HEK293 (cell line): ENCODE results near the gene CCL19.

ENCODE experiments used
- CTCF ChIA-PET: fragments of 350-600 bp; formaldehyde crosslinking; extraction: SDS; loops from one replicate; lab custom pipeline; 2021; ENCODE audit warnings: antibody characterized with exemption; lab: Yijun Ruan, JAX
- POLR2A ChIA-PET: fragments of 300-600 bp; formaldehyde crosslinking; extraction: SDS; loops from one replicate; lab custom pipeline; 2020; ENCODE audit warnings: antibody characterized with exemption, inconsistent platforms; lab: Yijun Ruan, JAX
- H3K27ac ChIP-seq: fragments of 200-500 bp; sonication (Bioruptor generic); 2 replicates; pipeline ENCODE4 v1.5.1; 2014; ENCODE audit warnings: low read depth, low read length, control low read depth, inconsistent platforms; ENCODE audit errors: extremely low read depth
- H3K36me3 ChIP-seq, 2 experiments: fragments of 200-500 bp in 1 of 2; sonication (Bioruptor generic) in 1 of 2; 1 replicate in 1 of 2; 2 replicates in 1 of 2; pipeline ENCODE4 v1.5.1; 2014 to 2017; ENCODE audit warnings: inconsistent platforms in 2 of 2, low read length in 2 of 2; ENCODE audit not compliant: control insufficient read depth in 2 of 2, insufficient read depth in 1 of 2
- H3K4me1 ChIP-seq: fragments of 200-500 bp; sonication (Bioruptor generic); 2 replicates; pipeline ENCODE4 v1.5.1; 2014; ENCODE audit warnings: mild to moderate bottlenecking, low read length, inconsistent platforms; ENCODE audit not compliant: control insufficient read depth, insufficient read depth
- H3K4me3 ChIP-seq: 2 replicates; pipeline ENCODE4 v1.5.1; 2011; ENCODE audit warnings: low read depth, mild to moderate bottlenecking, control low read depth, low read length, moderate library complexity
- H3K9me3 ChIP-seq: fragments of 200-500 bp; sonication (Bioruptor generic); 2 replicates; pipeline ENCODE4 v1.5.1; 2014; ENCODE audit warnings: low read depth, low read length, inconsistent platforms; ENCODE audit not compliant: control insufficient read depth, insufficient read depth
- FEZF1 ChIP-seq: fragments of 450-650 bp; formaldehyde crosslinking; IDR thresholded peaks from 2 replicates; pipeline ENCODE4 v1.5.1; 2016; ENCODE audit warnings: missing biosample characterization, missing genetic modification characterization
- KLF10 ChIP-seq: fragments of 450-650 bp; IDR thresholded peaks from 2 replicates; pipeline ENCODE4 v1.5.1; 2018; ENCODE audit warnings: missing biosample characterization, mild to moderate bottlenecking, missing genetic modification characterization
- MZF1 ChIP-seq: fragments of 450-650 bp; formaldehyde crosslinking; IDR thresholded peaks from 2 replicates; pipeline ENCODE4 v1.5.1; 2017; ENCODE audit warnings: missing biosample characterization, missing genetic modification characterization, borderline replicate concordance
- TRIM28 ChIP-seq: IDR thresholded peaks from 2 replicates; pipeline ENCODE4 v1.6.1; 2011; ENCODE audit warnings: low read length, control low read depth, borderline replicate concordance
- WT1 ChIP-seq: fragments of 450-650 bp; formaldehyde crosslinking; IDR thresholded peaks from 2 replicates; pipeline ENCODE4 v1.5.1; 2016; ENCODE audit warnings: missing biosample characterization, missing genetic modification characterization
- ZBTB48 ChIP-seq: fragments of 450-650 bp; formaldehyde crosslinking; IDR thresholded peaks from 2 replicates; pipeline ENCODE4 v1.5.1; 2016; ENCODE audit warnings: missing biosample characterization, missing genetic modification characterization
- ZFP37 ChIP-seq: fragments of 450-650 bp; formaldehyde crosslinking; IDR thresholded peaks from 2 replicates; pipeline ENCODE4 v1.5.1; 2016; ENCODE audit warnings: missing biosample characterization, missing genetic modification characterization
- ZFP69B ChIP-seq: fragments of 450-650 bp; formaldehyde crosslinking; IDR thresholded peaks from 2 replicates; pipeline ENCODE4 v1.5.1; 2016; ENCODE audit warnings: missing biosample characterization, missing genetic modification characterization
- ZIC2 ChIP-seq: fragments of 450-650 bp; formaldehyde crosslinking; IDR thresholded peaks from 2 replicates; pipeline ENCODE4 v1.5.1; 2016; ENCODE audit warnings: missing biosample characterization, missing genetic modification characterization
- ZNF121 ChIP-seq: fragments of 450-650 bp; formaldehyde crosslinking; IDR thresholded peaks from 2 replicates; pipeline ENCODE4 v1.5.1; 2016; ENCODE audit warnings: missing biosample characterization, missing genetic modification characterization
- ZNF2 ChIP-seq: fragments of 450-650 bp; formaldehyde crosslinking; IDR thresholded peaks from 2 replicates; pipeline ENCODE4 v1.5.1; 2016; ENCODE audit warnings: missing biosample characterization, missing genetic modification characterization
- ZNF23 ChIP-seq: fragments of 450-650 bp; formaldehyde crosslinking; IDR thresholded peaks from 2 replicates; pipeline ENCODE4 v1.5.1; 2016; ENCODE audit warnings: missing biosample characterization, missing genetic modification characterization, borderline replicate concordance
- ZNF266 ChIP-seq: fragments of 450-650 bp; formaldehyde crosslinking; IDR thresholded peaks from 2 replicates; pipeline ENCODE4 v1.5.1; 2016; ENCODE audit warnings: missing biosample characterization, missing genetic modification characterization, low read depth
- ZNF311 ChIP-seq: fragments of 450-650 bp; formaldehyde crosslinking; IDR thresholded peaks from 2 replicates; pipeline ENCODE4 v1.5.1; 2017; ENCODE audit warnings: missing biosample characterization, missing genetic modification characterization, borderline replicate concordance
- ZNF335 ChIP-seq: fragments of 450-650 bp; formaldehyde crosslinking; conservative IDR thresholded peaks from 2 replicates; pipeline ENCODE4 v1.5.1; 2016; ENCODE audit warnings: missing biosample characterization, missing genetic modification characterization
- ZNF37A ChIP-seq: fragments of 450-650 bp; IDR thresholded peaks from 2 replicates; pipeline ENCODE4 v1.5.1; 2018; ENCODE audit warnings: missing biosample characterization, missing genetic modification characterization
- ZNF391 ChIP-seq: fragments of 450-650 bp; formaldehyde crosslinking; IDR thresholded peaks from 2 replicates; pipeline ENCODE4 v1.5.1; 2016; ENCODE audit warnings: low read depth, missing biosample characterization, missing genetic modification characterization, borderline replicate concordance
- ZNF433 ChIP-seq: fragments of 450-650 bp; formaldehyde crosslinking; IDR thresholded peaks from 2 replicates; pipeline ENCODE4 v1.5.1; 2016; ENCODE audit warnings: missing biosample characterization, missing genetic modification characterization, low read depth
- ZNF501 ChIP-seq: fragments of 450-650 bp; formaldehyde crosslinking; IDR thresholded peaks from 2 replicates; pipeline ENCODE4 v1.5.1; 2016; ENCODE audit warnings: missing biosample characterization, missing genetic modification characterization
- ZNF600 ChIP-seq: fragments of 450-650 bp; formaldehyde crosslinking; IDR thresholded peaks from 2 replicates; pipeline ENCODE4 v1.5.1; 2016; ENCODE audit warnings: missing biosample characterization, missing genetic modification characterization
- ZNF677 ChIP-seq: fragments of 450-650 bp; IDR thresholded peaks from 2 replicates; pipeline ENCODE4 v1.5.0; 2018; ENCODE audit warnings: missing biosample characterization, mild to moderate bottlenecking, missing genetic modification characterization, moderate library complexity
- TF ChIP-seq, protein P1 (sequence below): fragments of 450-650 bp; formaldehyde crosslinking; IDR thresholded peaks from 2 replicates; pipeline ENCODE4 v1.5.1; 2016; ENCODE audit warnings: missing biosample characterization, missing genetic modification characterization
- TF ChIP-seq, protein P2 (sequence below): fragments of 450-650 bp; formaldehyde crosslinking; IDR thresholded peaks from 2 replicates; pipeline ENCODE4 v1.5.1; 2016; ENCODE audit warnings: missing biosample characterization, missing genetic modification characterization
- TF ChIP-seq, protein P3 (sequence below): fragments of 450-650 bp; formaldehyde crosslinking; conservative IDR thresholded peaks from 2 replicates; pipeline ENCODE4 v1.5.1; 2016; ENCODE audit warnings: low read depth, missing biosample characterization, missing genetic modification characterization

The CCL19 gene

DNA sequence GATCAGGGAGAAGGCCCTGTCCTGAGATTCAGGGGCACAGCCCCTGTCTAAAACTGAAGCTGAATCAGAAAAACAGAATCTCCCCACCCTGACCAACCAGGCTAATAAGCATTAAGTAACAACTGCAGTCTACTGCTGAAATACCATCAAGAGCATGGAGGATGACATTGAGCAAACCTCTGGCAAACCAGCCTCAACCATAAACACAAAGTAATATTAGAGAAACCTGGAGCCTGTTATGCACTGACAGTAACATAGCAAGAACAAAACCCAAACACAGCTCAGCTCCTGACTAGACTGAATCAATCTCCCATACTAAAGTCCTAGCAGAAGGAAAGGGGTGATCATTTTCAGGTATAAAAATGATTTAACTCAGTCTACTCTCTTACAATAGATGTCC is 43.6 kb upstream of the CCL19 start:
- Histone ChIP-seq H3K9me3 (no peaks in the 10 kb centered on the region), H3K4me1 (no peaks in the 10 kb centered on the region), H3K27ac (no peak overlapping the region), H3K36me3 (no peaks in the 10 kb centered on the region), H3K4me3 (no peak overlapping the region)
- TF ChIP-seq ZNF600 (tag by site-specific recombination), result no peak
- no peak for TF ChIP-seq KLF10 (tag by site-specific recombination)
- TF ChIP-seq ZNF121 (tag by site-specific recombination), result no peak
- no peak for TF ChIP-seq ZNF23 (tag by site-specific recombination)
- no peak for TF ChIP-seq ZNF2 (tag by site-specific recombination)
- ChIA-PET POLR2A (no interaction called here), CTCF (interaction anchor here (0.8 to 1.0 kb wide), 4 partner anchors 19 to 247 kb away, joined by 3 to 7 read pairs (median 4); no protein-coding TSS in a partner anchor)

DNA sequence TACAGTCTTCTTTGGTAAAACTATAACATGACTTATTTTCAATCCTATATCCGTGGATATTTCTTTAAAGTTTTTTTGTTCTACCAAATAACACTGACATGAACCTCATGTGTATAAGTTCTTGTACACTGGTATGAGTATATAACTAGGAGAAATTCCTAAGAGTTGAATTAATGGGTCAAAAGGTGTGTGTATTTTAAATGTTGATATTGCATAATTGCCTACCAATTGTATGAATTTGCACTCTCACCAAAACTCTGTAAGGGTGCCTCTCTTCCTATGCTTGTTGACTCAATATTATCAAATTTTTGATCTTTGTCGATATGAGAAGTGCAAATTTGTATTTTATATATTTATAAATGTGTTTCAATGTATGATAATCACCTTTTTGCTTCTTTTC is 41.8 kb upstream of the CCL19 start:
- TF ChIP-seq, protein P1, sequence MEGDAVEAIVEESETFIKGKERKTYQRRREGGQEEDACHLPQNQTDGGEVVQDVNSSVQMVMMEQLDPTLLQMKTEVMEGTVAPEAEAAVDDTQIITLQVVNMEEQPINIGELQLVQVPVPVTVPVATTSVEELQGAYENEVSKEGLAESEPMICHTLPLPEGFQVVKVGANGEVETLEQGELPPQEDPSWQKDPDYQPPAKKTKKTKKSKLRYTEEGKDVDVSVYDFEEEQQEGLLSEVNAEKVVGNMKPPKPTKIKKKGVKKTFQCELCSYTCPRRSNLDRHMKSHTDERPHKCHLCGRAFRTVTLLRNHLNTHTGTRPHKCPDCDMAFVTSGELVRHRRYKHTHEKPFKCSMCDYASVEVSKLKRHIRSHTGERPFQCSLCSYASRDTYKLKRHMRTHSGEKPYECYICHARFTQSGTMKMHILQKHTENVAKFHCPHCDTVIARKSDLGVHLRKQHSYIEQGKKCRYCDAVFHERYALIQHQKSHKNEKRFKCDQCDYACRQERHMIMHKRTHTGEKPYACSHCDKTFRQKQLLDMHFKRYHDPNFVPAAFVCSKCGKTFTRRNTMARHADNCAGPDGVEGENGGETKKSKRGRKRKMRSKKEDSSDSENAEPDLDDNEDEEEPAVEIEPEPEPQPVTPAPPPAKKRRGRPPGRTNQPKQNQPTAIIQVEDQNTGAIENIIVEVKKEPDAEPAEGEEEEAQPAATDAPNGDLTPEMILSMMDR (tag by site-specific recombination), result no peak
- no peak for TF ChIP-seq ZFP69B (tag by site-specific recombination)
- no peak for TF ChIP-seq ZNF391 (tag by site-specific recombination)
- no peak for TF ChIP-seq ZNF433 (tag by site-specific recombination)
- no peak for TF ChIP-seq MZF1 (tag by site-specific recombination)
- TF ChIP-seq ZNF37A (tag by site-specific recombination), result no peak
- no peak for TF ChIP-seq ZFP37 (tag by site-specific recombination)
- no peak for TF ChIP-seq ZNF266 (tag by site-specific recombination)
- TF ChIP-seq ZBTB48 (tag by site-specific recombination), result no peak
- no peak for TF ChIP-seq FEZF1
- no peak for TF ChIP-seq ZNF677
- TF ChIP-seq, protein P2, sequence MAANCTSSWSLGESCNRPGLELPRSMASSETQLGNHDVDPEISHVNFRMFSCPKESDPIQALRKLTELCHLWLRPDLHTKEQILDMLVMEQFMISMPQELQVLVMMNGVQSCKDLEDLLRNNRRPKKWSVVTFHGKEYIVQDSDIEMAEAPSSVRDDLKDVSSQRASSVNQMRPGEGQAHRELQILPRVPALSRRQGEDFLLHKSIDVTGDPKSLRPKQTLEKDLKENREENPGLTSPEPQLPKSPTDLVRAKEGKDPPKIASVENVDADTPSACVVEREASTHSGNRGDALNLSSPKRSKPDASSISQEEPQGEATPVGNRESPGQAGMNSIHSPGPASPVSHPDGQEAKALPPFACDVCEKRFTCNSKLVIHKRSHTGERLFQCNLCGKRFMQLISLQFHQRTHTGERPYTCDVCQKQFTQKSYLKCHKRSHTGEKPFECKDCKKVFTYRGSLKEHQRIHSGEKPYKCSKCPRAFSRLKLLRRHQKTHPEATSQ (tag by site-specific recombination), result no peak
- no peak for TF ChIP-seq ZIC2 (tag by site-specific recombination)
- no peak for TF ChIP-seq ZNF335 (tag by site-specific recombination)
- no peak for TF ChIP-seq TRIM28
- no peak for TF ChIP-seq ZNF311 (tag by site-specific recombination)
- TF ChIP-seq, all 188 proteins: peak for 0
- H3K4me1 ChIP-seq, result no peaks in the 10 kb centered on the region
- H3K36me3 ChIP-seq, result no peaks in the 10 kb centered on the region
- ChIA-PET CTCF (interaction anchor here (0.7 to 1.9 kb wide), 2 partner anchors 32 to 126 kb away, joined by 3 to 6 read pairs; no protein-coding TSS in a partner anchor), POLR2A (no interaction called here)
- H3K4me3 ChIP-seq, result no peak overlapping the region
- no peaks in the 10 kb centered on the region for H3K9me3 ChIP-seq
- no peak overlapping the region for H3K27ac ChIP-seq

GRCh38 chr9:34732478-34732877 is 41.4 kb upstream of the CCL19 start:
- Histone ChIP-seq H3K4me1 (no peaks in the 10 kb centered on the region), H3K36me3 (no peaks in the 10 kb centered on the region), H3K9me3 (no peaks in the 10 kb centered on the region), H3K4me3 (no peak overlapping the region), H3K27ac (no peak overlapping the region)
- ChIA-PET CTCF (interaction anchor here (0.7 to 1.9 kb wide), 3 partner anchors 31 to 787 kb away, joined by 3 to 6 read pairs (median 3); no protein-coding TSS in a partner anchor), POLR2A (no interaction called here)
- TF ChIP-seq, protein P3, sequence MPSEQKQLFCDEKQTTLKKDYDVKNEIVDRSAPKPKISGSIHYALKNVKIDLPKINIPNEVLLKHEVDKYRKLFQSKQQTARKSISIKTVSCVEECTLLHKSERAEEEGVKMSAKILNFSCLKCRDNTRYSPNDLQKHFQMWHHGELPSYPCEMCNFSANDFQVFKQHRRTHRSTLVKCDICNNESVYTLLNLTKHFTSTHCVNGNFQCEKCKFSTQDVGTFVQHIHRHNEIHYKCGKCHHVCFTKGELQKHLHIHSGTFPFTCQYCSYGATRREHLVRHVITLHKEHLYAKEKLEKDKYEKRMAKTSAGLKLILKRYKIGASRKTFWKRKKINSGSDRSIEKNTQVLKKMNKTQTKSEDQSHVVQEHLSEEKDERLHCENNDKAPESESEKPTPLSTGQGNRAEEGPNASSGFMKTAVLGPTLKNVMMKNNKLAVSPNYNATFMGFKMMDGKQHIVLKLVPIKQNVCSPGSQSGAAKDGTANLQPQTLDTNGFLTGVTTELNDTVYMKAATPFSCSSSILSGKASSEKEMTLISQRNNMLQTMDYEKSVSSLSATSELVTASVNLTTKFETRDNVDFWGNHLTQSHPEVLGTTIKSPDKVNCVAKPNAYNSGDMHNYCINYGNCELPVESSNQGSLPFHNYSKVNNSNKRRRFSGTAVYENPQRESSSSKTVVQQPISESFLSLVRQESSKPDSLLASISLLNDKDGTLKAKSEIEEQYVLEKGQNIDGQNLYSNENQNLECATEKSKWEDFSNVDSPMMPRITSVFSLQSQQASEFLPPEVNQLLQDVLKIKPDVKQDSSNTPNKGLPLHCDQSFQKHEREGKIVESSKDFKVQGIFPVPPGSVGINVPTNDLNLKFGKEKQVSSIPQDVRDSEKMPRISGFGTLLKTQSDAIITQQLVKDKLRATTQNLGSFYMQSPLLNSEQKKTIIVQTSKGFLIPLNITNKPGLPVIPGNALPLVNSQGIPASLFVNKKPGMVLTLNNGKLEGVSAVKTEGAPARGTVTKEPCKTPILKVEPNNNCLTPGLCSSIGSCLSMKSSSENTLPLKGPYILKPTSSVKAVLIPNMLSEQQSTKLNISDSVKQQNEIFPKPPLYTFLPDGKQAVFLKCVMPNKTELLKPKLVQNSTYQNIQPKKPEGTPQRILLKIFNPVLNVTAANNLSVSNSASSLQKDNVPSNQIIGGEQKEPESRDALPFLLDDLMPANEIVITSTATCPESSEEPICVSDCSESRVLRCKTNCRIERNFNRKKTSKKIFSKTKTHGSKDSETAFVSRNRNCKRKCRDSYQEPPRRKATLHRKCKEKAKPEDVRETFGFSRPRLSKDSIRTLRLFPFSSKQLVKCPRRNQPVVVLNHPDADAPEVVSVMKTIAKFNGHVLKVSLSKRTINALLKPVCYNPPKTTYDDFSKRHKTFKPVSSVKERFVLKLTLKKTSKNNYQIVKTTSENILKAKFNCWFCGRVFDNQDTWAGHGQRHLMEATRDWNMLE (tag by site-specific recombination), result no peak
- no peak for TF ChIP-seq WT1
- TF ChIP-seq ZNF501 (tag by site-specific recombination), result no peak
